ENCODE data around the gene CD14.
A peak's percentile ranks its signal among the peaks of the same experiment; 100 is the strongest.
"Not testable (repeated sequence)": the region's sequence is repeated elsewhere in the genome, so short reads cannot be mapped to it uniquely, and the experiment has no call there.

CD14 gene

DNA sequence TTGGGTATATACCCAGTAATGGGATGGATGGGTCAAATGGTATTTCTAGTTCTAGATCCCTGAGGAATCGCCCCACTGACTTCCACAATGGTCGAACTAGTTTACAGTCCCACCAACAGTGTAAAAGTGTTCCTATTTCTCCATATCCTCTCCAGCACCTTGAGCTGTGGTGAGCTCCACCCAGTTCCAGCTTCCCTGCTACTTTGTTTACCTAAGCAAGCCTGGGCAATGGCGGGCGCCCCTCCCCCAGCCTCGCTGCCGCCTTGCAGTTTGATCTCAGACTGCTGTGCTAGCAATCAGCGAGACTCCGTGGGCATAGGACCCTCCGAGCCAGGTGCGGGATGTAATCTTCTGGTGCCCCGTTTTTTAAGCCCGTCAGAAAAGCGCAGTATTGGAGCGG is 39.9 kb downstream of the CD14 start:
- DNase-seq, result not testable (repeated sequence)

DNA sequence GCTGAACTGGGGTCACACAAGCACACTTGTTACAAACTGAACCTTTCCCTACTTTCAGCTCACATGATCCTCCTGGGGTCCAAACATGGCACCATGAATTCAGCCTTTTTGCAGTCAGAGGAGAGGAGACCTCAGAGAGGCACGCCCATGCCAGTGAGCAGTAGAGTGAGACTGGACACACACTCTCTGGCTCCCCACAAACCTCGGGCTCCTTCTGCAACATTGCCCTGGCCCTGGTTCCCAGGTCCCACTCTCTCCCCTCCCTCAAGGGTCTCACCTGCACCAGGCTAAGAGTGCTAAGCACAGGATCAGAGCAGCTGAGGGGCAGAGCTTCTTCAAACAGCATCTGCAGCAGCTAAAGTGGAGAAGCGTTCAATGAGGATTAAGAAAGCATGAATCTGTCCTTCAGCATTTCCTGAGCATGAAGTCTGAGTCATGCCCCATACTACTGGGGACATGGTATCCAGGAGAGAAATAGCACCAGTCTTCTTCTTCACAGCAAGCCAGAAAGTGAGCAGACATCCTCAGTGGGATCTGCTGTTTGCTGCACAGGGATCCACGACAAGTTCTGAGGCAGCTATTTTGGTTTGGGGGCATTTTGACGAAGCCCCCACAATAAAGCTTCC is 41.1 kb downstream of the CD14 start:
- DNase-seq, result peak; percentile 54

DNA sequence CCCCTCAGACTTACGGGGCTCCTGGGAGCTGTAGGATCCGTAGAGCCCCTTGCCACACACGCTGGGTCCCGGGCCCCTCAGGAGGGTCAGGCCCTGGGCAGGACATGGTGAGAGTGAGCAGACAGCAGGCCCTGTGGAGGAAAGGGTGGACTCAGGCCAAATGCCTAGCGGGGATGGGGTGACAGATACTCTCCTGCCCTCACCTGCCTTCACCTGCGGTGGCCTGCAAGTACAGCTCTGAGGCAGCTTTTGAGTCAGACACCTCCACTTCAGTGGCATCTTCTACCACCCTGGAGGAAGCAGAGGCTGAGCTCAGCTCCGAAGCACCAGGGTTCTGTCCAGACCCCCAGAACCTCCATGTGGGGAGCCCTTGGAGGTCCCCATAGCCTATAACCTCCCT is 42.1 kb downstream of the CD14 start:
- no peak for DNase-seq

DNA sequence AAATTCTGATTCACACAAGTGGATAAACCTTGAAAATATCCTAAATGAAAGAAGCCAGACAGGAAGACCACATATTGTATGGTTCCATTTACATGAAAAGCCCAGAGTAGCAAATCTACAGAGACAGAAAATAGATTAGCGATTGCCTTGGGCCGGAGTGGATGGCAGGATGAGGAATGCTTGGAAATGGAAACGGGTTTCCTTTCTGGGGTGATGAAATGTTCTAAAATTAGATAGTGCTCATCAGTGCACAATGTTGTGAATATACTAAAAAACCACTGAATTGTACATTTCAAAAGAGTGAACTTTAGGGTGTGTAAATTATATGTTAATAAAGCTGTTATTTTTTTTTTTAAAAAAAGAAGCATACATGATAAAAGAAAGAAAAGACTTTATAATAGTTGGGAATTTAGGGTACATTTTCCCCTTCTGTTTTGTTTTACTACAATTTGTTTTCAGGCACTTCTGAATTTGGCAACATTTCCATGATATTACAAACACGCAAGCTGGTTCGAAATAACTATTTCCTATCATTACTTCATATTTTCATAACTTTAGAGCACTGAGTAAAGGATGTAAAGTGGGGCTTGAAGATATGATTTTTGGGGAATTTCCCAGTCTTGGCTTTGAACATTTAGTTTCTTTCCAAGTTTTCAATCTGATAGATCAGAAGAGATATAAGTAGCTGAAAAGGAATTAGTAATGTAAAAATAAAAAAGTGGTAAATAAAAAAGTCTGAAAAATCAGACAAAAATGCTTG is 44.5 kb downstream of the CD14 start:
- DNase-seq, result peak; percentile 23

DNA sequence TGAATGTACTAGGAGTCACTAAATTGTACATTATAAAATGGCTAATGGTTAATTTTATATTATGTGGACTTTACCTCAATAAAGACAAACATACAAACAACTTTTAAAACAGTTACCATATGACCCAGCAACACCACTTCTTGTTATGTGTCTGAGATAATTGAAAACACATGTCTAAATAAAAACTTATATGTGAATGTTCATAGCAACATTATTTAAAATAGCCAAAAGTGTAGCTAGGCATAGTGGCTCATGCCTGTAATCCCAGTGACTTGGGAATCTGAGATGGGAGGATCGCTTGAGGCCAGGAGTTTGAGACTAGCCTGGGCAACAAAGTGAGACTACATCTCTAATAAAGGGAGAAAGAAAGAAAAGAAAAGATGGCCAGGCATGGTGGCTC is 45.5 kb downstream of the CD14 start:
- no peak for DNase-seq

Data from EL (cell line).